ENCODE data around the gene SLC4A11.
A peak's percentile ranks its signal among the peaks of the same experiment; 100 is the strongest.

The SLC4A11 gene

GRCh38 chr20:3237011-3237957 is 1.7 kb downstream of the SLC4A11 start:
- Histone ChIP-seq H3K27me3 (ENCODE audit: insufficient read depth, low read depth) (no peaks in the 10 kb centered on the region), H3K27ac (no peak overlapping the region), H3K36me3 (ENCODE audit: insufficient read depth) (no peaks in the 10 kb centered on the region), H3K79me2 (ENCODE audit: insufficient read depth, low read depth) (no peaks in the 10 kb centered on the region), H3K4me2 (peak overlapping the region; percentile 51; the same call in 1 of the 2 replicates), H3K4me3 (IDR thresholded peaks at IDR 0.05; ENCODE audit: insufficient read depth, low read depth, low read length) (no peak overlapping the region), H3K4me1 (ENCODE audit: low read depth, poor library complexity, severe bottlenecking) (no peaks in the 10 kb centered on the region), H2AFZ (ENCODE audit: low read depth) (no peak overlapping the region; the same call in 1 of the 2 replicates), H4K20me1 (ENCODE audit: insufficient read depth) (no peaks in the 10 kb centered on the region), H3K9ac (peak overlapping the region; percentile 55; the same call in 1 of the 2 replicates)
- TF ChIP-seq CTCF (conservative IDR thresholded peaks at IDR 0.05; ENCODE audit: low read depth, low read length) = no peak

GRCh38 chr20:3235666-3236324 is 3.2 kb downstream of the SLC4A11 start:
- H3K79me2 ChIP-seq (ENCODE audit: insufficient read depth, low read depth) = no peaks in the 10 kb centered on the region
- no peak overlapping the region for H3K4me2 ChIP-seq
- H4K20me1 ChIP-seq (ENCODE audit: insufficient read depth) = no peaks in the 10 kb centered on the region
- no peak overlapping the region for H3K4me3 ChIP-seq (IDR thresholded peaks at IDR 0.05; ENCODE audit: insufficient read depth, low read depth, low read length)
- no peak overlapping the region for H3K9ac ChIP-seq
- H3K4me1 ChIP-seq (ENCODE audit: low read depth, poor library complexity, severe bottlenecking) = no peaks in the 10 kb centered on the region
- no peaks in the 10 kb centered on the region for H3K27me3 ChIP-seq (ENCODE audit: insufficient read depth, low read depth)
- H3K36me3 ChIP-seq (ENCODE audit: insufficient read depth) = no peaks in the 10 kb centered on the region
- no peak overlapping the region for H2AFZ ChIP-seq (ENCODE audit: low read depth)
- H3K27ac ChIP-seq = no peak overlapping the region
- TF ChIP-seq CTCF (conservative IDR thresholded peaks at IDR 0.05; ENCODE audit: low read depth, low read length) = no peak

GRCh38 chr20:3233991-3234498 is 4.9 kb downstream of the SLC4A11 start:
- Histone ChIP-seq H3K4me1 (ENCODE audit: low read depth, poor library complexity, severe bottlenecking) (no peaks in the 10 kb centered on the region), H3K27me3 (ENCODE audit: insufficient read depth, low read depth) (no peaks in the 10 kb centered on the region), H3K4me2 (no peak overlapping the region), H3K9ac (no peak overlapping the region), H3K4me3 (IDR thresholded peaks at IDR 0.05; ENCODE audit: insufficient read depth, low read depth, low read length) (no peak overlapping the region), H4K20me1 (ENCODE audit: insufficient read depth) (no peaks in the 10 kb centered on the region), H3K79me2 (ENCODE audit: insufficient read depth, low read depth) (no peaks in the 10 kb centered on the region), H3K36me3 (ENCODE audit: insufficient read depth) (no peaks in the 10 kb centered on the region), H3K27ac (no peak overlapping the region), H2AFZ (ENCODE audit: low read depth) (no peak overlapping the region)
- no peak for TF ChIP-seq CTCF (conservative IDR thresholded peaks at IDR 0.05; ENCODE audit: low read depth, low read length)

GRCh38 chr20:3233131-3233990 is 5.6 kb downstream of the SLC4A11 start:
- no peaks in the 10 kb centered on the region for H4K20me1 ChIP-seq (ENCODE audit: insufficient read depth)
- no peaks in the 10 kb centered on the region for H3K4me1 ChIP-seq (ENCODE audit: low read depth, poor library complexity, severe bottlenecking)
- no peaks in the 10 kb centered on the region for H3K36me3 ChIP-seq (ENCODE audit: insufficient read depth)
- H3K4me2 ChIP-seq = no peak overlapping the region
- no peak overlapping the region for H3K27ac ChIP-seq
- no peaks in the 10 kb centered on the region for H3K27me3 ChIP-seq (ENCODE audit: insufficient read depth, low read depth)
- no peak overlapping the region for H3K4me3 ChIP-seq (IDR thresholded peaks at IDR 0.05; ENCODE audit: insufficient read depth, low read depth, low read length)
- no peaks in the 10 kb centered on the region for H3K79me2 ChIP-seq (ENCODE audit: insufficient read depth, low read depth)
- H2AFZ ChIP-seq (ENCODE audit: low read depth) = no peak overlapping the region
- no peak overlapping the region for H3K9ac ChIP-seq
- no peak for TF ChIP-seq CTCF (conservative IDR thresholded peaks at IDR 0.05; ENCODE audit: low read depth, low read length)
